Upper lobe of left lung (tissue), 6 donors: ENCODE data around the gene WDR47. TPM values are rescaled to one million over a fixed set of nuclear protein-coding genes. Genes with fewer than 3 reads are reported as not detected.

Experiments used
- ATAC-seq, 2 donors: fragments of 200-7000 bp; cut with Tn5 transposase; one replicate each; pipeline ENCODE4 v1.9.1; 2022; ENCODE audit warnings: mild to moderate bottlenecking in 2 of 2, moderate library complexity in 2 of 2; ENCODE audit not compliant: low FRiP score in 2 of 2
- DNase-seq, 2 donors: peaks; one replicate each; pipeline ENCODE4 v3.0.0-alpha.2; 2019 to 2020
- H3K27ac ChIP-seq, 4 donors: fragments of 200-600 bp; sonication (generic); one replicate each; pipeline ENCODE4 v1.5.1; 2016 to 2019
- H3K27me3 ChIP-seq, 4 donors: fragments of 200-600 bp; sonication (generic); one replicate each; pipeline ENCODE4 v1.5.1; 2017 to 2019
- H3K36me3 ChIP-seq, 4 donors: fragments of 200-600 bp; sonication (generic); one replicate each; pipeline ENCODE4 v1.5.1; 2016 to 2019
- H3K4me1 ChIP-seq, 4 donors: fragments of 200-600 bp; sonication (generic); one replicate each; pipeline ENCODE4 v1.5.1; 2018 to 2019
- H3K4me3 ChIP-seq, 4 donors: fragments of 200-600 bp; sonication (generic); one replicate each; pipeline ENCODE4 v1.5.1; 2017 to 2019; ENCODE audit warnings: mild to moderate bottlenecking in 2 of 4, moderate library complexity in 1 of 4
- H3K9me3 ChIP-seq, 4 donors: fragments of 200-600 bp; sonication (generic); one replicate each; pipeline ENCODE4 v1.5.1; 2018 to 2019
- CTCF ChIP-seq, 6 experiments: fragments of 450-650 bp in 4 of 6; fragments of 200-600 bp in 2 of 6; sonication (generic) in 2 of 6; IDR thresholded peaks; one replicate each; pipeline ENCODE4 v1.5.1; 2016 to 2019; ENCODE audit warnings: antibody characterized with exemption in 6 of 6
- EP300 ChIP-seq, 4 donors: sonication (generic); formaldehyde crosslinking; IDR thresholded peaks; one replicate each; pipeline ENCODE4 v1.5.1; 2017; ENCODE audit warnings: antibody characterized with exemption in 4 of 4, control low read depth in 2 of 4
- POLR2A ChIP-seq, 4 donors: fragments of 450-650 bp; IDR thresholded peaks; one replicate each; pipeline ENCODE4 v1.5.1; 2016 to 2017; ENCODE audit warnings: antibody characterized with exemption in 4 of 4, mild to moderate bottlenecking in 2 of 4
- POLR2AphosphoS5 ChIP-seq, 2 donors: sonication (generic); formaldehyde crosslinking; IDR thresholded peaks; one replicate each; pipeline ENCODE4 v1.5.1; 2017; ENCODE audit warnings: antibody characterized with exemption in 2 of 2
- WGBS, 2 donors: methylation state at CpG; one replicate each; pipeline ENCODE4 v1.1.5; 2017 to 2018; 5-methylcytosine and 5-hydroxymethylcytosine counted together
- total RNA-seq, 6 donors: library from RNA; depleted of rRNA in 4 of 6; stranded (reverse); fragments of >200 nt in 4 of 6; gene quantifications; one replicate each; pipeline versions ENCODE4 v1.1.0 to v1.2.1, GENCODE V29; 2016 to 2021
- donor health status: DM: no; HTN: no; CAD: no; lungs with moderate emphysema.
- donor health status: DM: no; HTN: yes; CAD: no; lungs with severe emphysema.

WDR47 gene
- total RNA-seq, 6 donors from 2014 or later, result 5.2 to 21.0 (median 13.9) TPM

GRCh38 chr1:109089242-109090015, 47.5 kb upstream of the WDR47 start:
- peak overlapping the region in 3 of 4 donors; percentile 73 to 76 (median 74) for H3K4me3 ChIP-seq
- peaks cover 2 to 17% (median 8%) of the 10 kb centered on the region in 4 donors for H3K36me3 ChIP-seq
- ATAC-seq (no peak), DNase-seq (peak in 1 of 2 donors; percentile 72)
- no peaks in the 10 kb centered on the region for H3K9me3 ChIP-seq
- peak overlapping the region; percentile 97 to 99 (median 98) for H3K27ac ChIP-seq
- H3K4me1 ChIP-seq, result peaks cover 15 to 40% (median 22%) of the 10 kb centered on the region in 4 donors
- TF ChIP-seq CTCF (IDR thresholded peaks at IDR 0.05) (peak in 5 of 6 experiments; percentile 20 to 58 (median 47)), EP300 (IDR thresholded peaks at IDR 0.05) (no peak)
- no peaks in the 10 kb centered on the region for H3K27me3 ChIP-seq
- WGBS, 2 donors, result 76 to 80% methylated on average over 31 of the region's 31 CpGs

- no peaks in the 10 kb centered on the region for H3K9me3 ChIP-seq
- no peak overlapping the region for H3K27ac ChIP-seq
- ATAC-seq (no peak), DNase-seq (no peak)
- no peaks in the 10 kb centered on the region for H3K36me3 ChIP-seq
- no peaks in the 10 kb centered on the region for H3K27me3 ChIP-seq
- WGBS, 2 donors, result 84 to 85% methylated on average over 13 of the region's 13 CpGs
- no peak overlapping the region for H3K4me3 ChIP-seq
- peaks cover 0 to 7% (median 3%) of the 10 kb centered on the region in 4 donors for H3K4me1 ChIP-seq
- TF ChIP-seq CTCF (IDR thresholded peaks at IDR 0.05) (no peak), POLR2AphosphoS5 (IDR thresholded peaks at IDR 0.05) (no peak), POLR2A (IDR thresholded peaks at IDR 0.05) (no peak), EP300 (IDR thresholded peaks at IDR 0.05) (no peak)
Observed at GRCh38 chr1:109084563-109085517, 42.9 kb upstream of the WDR47 start.

GRCh38 chr1:109083923-109084322, 42.0 kb upstream of the WDR47 start:
- TF ChIP-seq EP300 (IDR thresholded peaks at IDR 0.05) (no peak), POLR2AphosphoS5 (IDR thresholded peaks at IDR 0.05) (no peak), CTCF (IDR thresholded peaks at IDR 0.05) (no peak), POLR2A (IDR thresholded peaks at IDR 0.05) (no peak)
- no peak overlapping the region for H3K4me3 ChIP-seq
- no peak overlapping the region for H3K27ac ChIP-seq
- WGBS, 2 donors, result 59 to 62% methylated on average over 1 of the region's 1 CpG
- H3K36me3 ChIP-seq, result no peaks in the 10 kb centered on the region
- no peak for DNase-seq
- H3K27me3 ChIP-seq, result no peaks in the 10 kb centered on the region
- ATAC-seq, result no peak
- H3K4me1 ChIP-seq, result peaks cover 0 to 5% (median 0%) of the 10 kb centered on the region in 4 donors
- H3K9me3 ChIP-seq, result no peaks in the 10 kb centered on the region

- TF ChIP-seq CTCF (IDR thresholded peaks at IDR 0.05) (no peak), POLR2A (IDR thresholded peaks at IDR 0.05) (no peak), EP300 (IDR thresholded peaks at IDR 0.05) (no peak), POLR2AphosphoS5 (IDR thresholded peaks at IDR 0.05) (no peak)
- Histone ChIP-seq H3K9me3 (no peaks in the 10 kb centered on the region), H3K4me1 (peaks cover 0 to 5% (median 0%) of the 10 kb centered on the region in 4 donors), H3K36me3 (no peaks in the 10 kb centered on the region), H3K27ac (no peak overlapping the region), H3K4me3 (no peak overlapping the region), H3K27me3 (no peaks in the 10 kb centered on the region)
- no peak for DNase-seq
- WGBS, 2 donors, result 90 to 98% methylated on average over 3 of the region's 3 CpGs
- no peak for ATAC-seq
Observed at GRCh38 chr1:109083501-109083900, 41.6 kb upstream of the WDR47 start.
